ENCODE data around the gene DLGAP1.
A peak's percentile ranks its signal among the peaks of the same experiment; 100 is the strongest.

DLGAP1 gene

DNA sequence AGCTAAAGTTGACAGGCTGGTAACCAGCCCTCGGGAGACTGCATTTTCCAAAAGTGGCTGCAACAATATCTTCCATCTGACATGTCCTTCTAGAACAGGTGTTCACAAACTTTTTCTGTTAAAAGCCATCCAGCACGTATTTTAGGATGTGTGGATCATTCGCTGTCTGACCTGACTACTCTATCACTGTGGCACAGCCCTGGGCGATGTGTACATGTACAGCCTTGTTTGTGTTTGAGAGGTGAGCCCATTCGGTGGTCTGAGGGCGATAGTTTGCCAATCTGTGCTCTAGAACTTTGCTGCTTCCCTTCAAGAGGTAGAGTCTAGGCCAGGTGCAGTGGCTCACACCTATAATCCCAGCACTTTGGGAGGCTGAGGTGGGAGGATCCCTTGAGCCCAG lies 839.0 kb downstream of the DLGAP1 start:
- TF ChIP-seq, protein P1, sequence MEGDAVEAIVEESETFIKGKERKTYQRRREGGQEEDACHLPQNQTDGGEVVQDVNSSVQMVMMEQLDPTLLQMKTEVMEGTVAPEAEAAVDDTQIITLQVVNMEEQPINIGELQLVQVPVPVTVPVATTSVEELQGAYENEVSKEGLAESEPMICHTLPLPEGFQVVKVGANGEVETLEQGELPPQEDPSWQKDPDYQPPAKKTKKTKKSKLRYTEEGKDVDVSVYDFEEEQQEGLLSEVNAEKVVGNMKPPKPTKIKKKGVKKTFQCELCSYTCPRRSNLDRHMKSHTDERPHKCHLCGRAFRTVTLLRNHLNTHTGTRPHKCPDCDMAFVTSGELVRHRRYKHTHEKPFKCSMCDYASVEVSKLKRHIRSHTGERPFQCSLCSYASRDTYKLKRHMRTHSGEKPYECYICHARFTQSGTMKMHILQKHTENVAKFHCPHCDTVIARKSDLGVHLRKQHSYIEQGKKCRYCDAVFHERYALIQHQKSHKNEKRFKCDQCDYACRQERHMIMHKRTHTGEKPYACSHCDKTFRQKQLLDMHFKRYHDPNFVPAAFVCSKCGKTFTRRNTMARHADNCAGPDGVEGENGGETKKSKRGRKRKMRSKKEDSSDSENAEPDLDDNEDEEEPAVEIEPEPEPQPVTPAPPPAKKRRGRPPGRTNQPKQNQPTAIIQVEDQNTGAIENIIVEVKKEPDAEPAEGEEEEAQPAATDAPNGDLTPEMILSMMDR (IDR thresholded peaks at IDR 0.05; ENCODE audit: low read depth, low read length) = no peak
- no peak for TF ChIP-seq EZH2phosphoT487 (IDR thresholded peaks at IDR 0.05; ENCODE audit: low read depth)
- Histone ChIP-seq H3K9me3 (ENCODE audit: insufficient read depth, low read length) (no peaks in the 10 kb centered on the region), H3K27me3 (ENCODE audit: low read depth, low read length) (no peaks in the 10 kb centered on the region), H3K9ac (ENCODE audit: low read length) (no peak overlapping the region), H3K4me2 (ENCODE audit: low read length) (peak overlapping the region; percentile 28), H3K4me1 (ENCODE audit: low read length) (peaks cover 12% of the 10 kb centered on the region), H4K20me1 (ENCODE audit: insufficient read depth, low read length) (no peaks in the 10 kb centered on the region), H3K79me2 (ENCODE audit: low read length) (no peaks in the 10 kb centered on the region), H3K27ac (ENCODE audit: low read length) (0 out of 2 replicates have a peak overlapping the region, but pooled peaks have one; percentile 6), H3K36me3 (replicated peaks; ENCODE audit: low read depth, low read length) (no peaks in the 10 kb centered on the region), H2AFZ (ENCODE audit: low read depth, low read length) (no peak overlapping the region), H3K4me3 (ENCODE audit: low read length) (no peak overlapping the region)

DNA sequence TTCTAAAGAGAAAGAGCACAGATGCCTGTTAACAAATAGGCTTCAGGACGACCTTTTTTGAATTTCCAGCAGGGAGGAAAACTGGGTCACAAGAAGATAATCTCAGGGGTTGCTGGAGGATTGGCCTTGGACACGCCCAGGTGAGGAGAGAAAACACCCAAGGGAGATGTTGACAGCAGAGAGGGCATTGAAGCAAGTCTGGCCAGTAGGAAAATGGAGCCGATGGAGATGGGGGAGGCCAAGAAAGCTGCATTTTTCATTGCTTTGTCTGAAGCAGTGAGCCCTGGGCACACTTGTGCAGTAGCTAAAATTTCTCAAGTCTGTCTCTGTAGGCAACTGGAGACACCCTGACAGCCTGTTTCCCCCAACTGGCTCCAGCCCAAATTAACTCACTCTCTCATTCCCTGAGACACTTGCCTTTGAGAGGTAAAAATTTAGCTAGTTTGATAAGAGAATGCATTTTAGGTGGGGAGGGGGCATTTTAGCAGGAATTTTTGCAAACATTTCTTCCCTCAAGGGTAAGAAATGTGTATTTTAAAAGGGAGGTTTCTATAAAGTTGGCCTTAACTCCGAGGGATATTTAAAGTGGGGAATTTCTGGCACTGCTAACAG lies 839.6 kb downstream of the DLGAP1 start:
- TF ChIP-seq, protein P1 (IDR thresholded peaks at IDR 0.05; ENCODE audit: low read depth, low read length) = no peak
- TF ChIP-seq EZH2phosphoT487 (IDR thresholded peaks at IDR 0.05; ENCODE audit: low read depth) = no peak
- no peak overlapping the region for H3K4me3 ChIP-seq (ENCODE audit: low read length)
- H2AFZ ChIP-seq (ENCODE audit: low read depth, low read length) = no peak overlapping the region

DNA sequence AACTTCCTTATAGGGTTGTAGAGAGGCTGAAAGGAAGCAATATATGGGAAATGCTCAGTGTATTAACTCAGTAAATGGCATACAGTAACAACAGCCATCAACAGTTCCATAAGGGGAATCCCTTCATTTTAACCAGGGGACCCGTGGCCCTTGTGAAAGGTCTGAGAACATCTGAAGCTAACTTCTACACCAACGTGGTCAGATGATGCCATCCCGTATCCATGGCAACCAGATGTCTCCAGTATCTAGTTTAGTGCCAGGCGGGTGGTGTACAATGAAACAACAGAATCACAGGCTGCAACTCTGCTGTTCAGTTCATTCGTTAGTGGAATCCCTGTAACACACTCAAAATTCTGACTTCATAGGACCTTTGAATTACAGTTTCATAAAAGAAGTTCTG lies 842.8 kb downstream of the DLGAP1 start:
- H3K4me3 ChIP-seq (ENCODE audit: low read length) = no peak overlapping the region
- no peak overlapping the region for H2AFZ ChIP-seq (ENCODE audit: low read depth, low read length)
- no peaks in the 10 kb centered on the region for H3K79me2 ChIP-seq (ENCODE audit: low read length)
- H4K20me1 ChIP-seq (ENCODE audit: insufficient read depth, low read length) = no peaks in the 10 kb centered on the region
- peaks cover 12% of the 10 kb centered on the region for H3K4me1 ChIP-seq (ENCODE audit: low read length)
- no peak overlapping the region for H3K4me2 ChIP-seq (ENCODE audit: low read length)
- H3K27me3 ChIP-seq (ENCODE audit: low read depth, low read length) = no peaks in the 10 kb centered on the region
- no peak for TF ChIP-seq EZH2phosphoT487 (IDR thresholded peaks at IDR 0.05; ENCODE audit: low read depth)
- TF ChIP-seq, protein P1 (IDR thresholded peaks at IDR 0.05; ENCODE audit: low read depth, low read length) = no peak
- H3K9me3 ChIP-seq (ENCODE audit: insufficient read depth, low read length) = no peaks in the 10 kb centered on the region
- no peak overlapping the region for H3K9ac ChIP-seq (ENCODE audit: low read length)
- H3K27ac ChIP-seq (ENCODE audit: low read length) = no peak overlapping the region
- H3K36me3 ChIP-seq (replicated peaks; ENCODE audit: low read depth, low read length) = no peaks in the 10 kb centered on the region

More for the DNA sequence above, 839.6 kb downstream of the DLGAP1 start:
- Histone ChIP-seq H3K27me3 (ENCODE audit: low read depth, low read length) (no peaks in the 10 kb centered on the region), H3K36me3 (replicated peaks; ENCODE audit: low read depth, low read length) (no peaks in the 10 kb centered on the region), H3K9ac (ENCODE audit: low read length) (no peak overlapping the region), H4K20me1 (ENCODE audit: insufficient read depth, low read length) (no peaks in the 10 kb centered on the region), H3K9me3 (ENCODE audit: insufficient read depth, low read length) (no peaks in the 10 kb centered on the region), H3K4me2 (ENCODE audit: low read length) (peak overlapping the region; percentile 28), H3K4me1 (ENCODE audit: low read length) (peaks cover 12% of the 10 kb centered on the region), H3K27ac (ENCODE audit: low read length) (0 out of 2 replicates have a peak overlapping the region, but pooled peaks have one; percentile 6), H3K79me2 (ENCODE audit: low read length) (no peaks in the 10 kb centered on the region)

DNA sequence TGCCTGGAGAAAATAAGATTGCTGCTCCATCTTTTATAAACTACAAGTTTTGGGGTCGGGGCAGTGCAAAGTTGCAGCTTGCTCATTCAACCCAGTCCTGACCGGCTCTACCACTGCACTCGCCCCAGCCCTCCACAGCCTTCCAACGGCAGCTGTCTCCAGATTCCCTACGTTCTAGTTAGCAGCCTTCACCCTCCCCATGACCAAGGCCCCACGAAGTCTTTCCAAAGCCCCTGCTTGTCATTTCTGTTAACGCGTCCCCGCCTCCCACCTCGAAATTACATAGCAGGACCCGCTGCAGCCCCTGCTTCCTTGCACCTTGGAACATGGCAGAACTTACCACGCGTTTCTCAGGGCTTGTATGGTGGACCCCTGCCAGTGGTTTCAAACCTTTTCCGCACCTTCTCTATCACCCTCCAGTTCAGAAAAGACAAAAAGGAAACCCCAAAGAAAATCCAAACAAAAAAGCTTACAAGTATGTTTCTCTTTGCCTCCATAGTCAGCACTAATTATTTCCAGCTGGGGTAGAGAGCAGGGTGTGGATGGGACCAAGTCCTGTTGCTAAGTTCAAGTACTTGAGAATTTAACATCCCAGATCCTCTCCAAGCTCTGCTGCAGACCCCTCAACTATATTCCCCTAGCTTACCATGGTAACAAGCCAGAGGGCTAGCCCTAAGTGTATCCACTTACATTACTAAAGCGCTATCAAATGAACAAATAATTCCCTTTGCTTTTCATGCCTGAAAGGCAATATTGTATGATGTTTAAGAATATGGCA lies 843.6 kb downstream of the DLGAP1 start:
- no peak overlapping the region for H3K4me3 ChIP-seq (ENCODE audit: low read length)
- H3K79me2 ChIP-seq (ENCODE audit: low read length) = no peaks in the 10 kb centered on the region
- H3K9ac ChIP-seq (ENCODE audit: low read length) = no peak overlapping the region
- H3K36me3 ChIP-seq (replicated peaks; ENCODE audit: low read depth, low read length) = no peaks in the 10 kb centered on the region
- H3K27ac ChIP-seq (ENCODE audit: low read length) = no peak overlapping the region
- H3K4me2 ChIP-seq (ENCODE audit: low read length) = no peak overlapping the region
- no peaks in the 10 kb centered on the region for H3K27me3 ChIP-seq (ENCODE audit: low read depth, low read length)
- TF ChIP-seq, protein P1 (IDR thresholded peaks at IDR 0.05; ENCODE audit: low read depth, low read length) = no peak
- TF ChIP-seq EZH2phosphoT487 (IDR thresholded peaks at IDR 0.05; ENCODE audit: low read depth) = no peak
- H3K9me3 ChIP-seq (ENCODE audit: insufficient read depth, low read length) = no peaks in the 10 kb centered on the region
- no peak overlapping the region for H2AFZ ChIP-seq (ENCODE audit: low read depth, low read length)
- H4K20me1 ChIP-seq (ENCODE audit: insufficient read depth, low read length) = no peaks in the 10 kb centered on the region
- H3K4me1 ChIP-seq (ENCODE audit: low read length) = peaks cover 12% of the 10 kb centered on the region
